GM21447 (cell line): ENCODE data around the gene SCGB2A2.

Experiments used
- ATAC-seq: cut with Tn5 transposase; IDR thresholded peaks from one replicate; pipeline ENCODE4 v1.9.1; 2021; ENCODE audit not compliant: unreplicated experiment

SCGB2A2 gene

GRCh38 chr11:62269654-62270278, at the start of gene SCGB2A2:
Gene SCGB2A2 (plus strand): TSS chr11:62270158. CDS start chr11:62270217, 59 bp downstream.
- no peak for ATAC-seq

- ATAC-seq, result no peak
Observed at GRCh38 chr11:62221498-62221897, 48.5 kb upstream of the SCGB2A2 start.

GRCh38 chr11:62223095-62223494, 46.9 kb upstream of the SCGB2A2 start:
- no peak for ATAC-seq

GRCh38 chr11:62233730-62234129, 36.2 kb upstream of the SCGB2A2 start:
- no peak for ATAC-seq

- ATAC-seq, result no peak
Observed at GRCh38 chr11:62236187-62236586, 33.8 kb upstream of the SCGB2A2 start.

- no peak for ATAC-seq
Observed at GRCh38 chr11:62237499-62237898, 32.5 kb upstream of the SCGB2A2 start.

GRCh38 chr11:62238151-62238550, 31.8 kb upstream of the SCGB2A2 start:
- ATAC-seq, result no peak

- ATAC-seq, result no peak
Observed at GRCh38 chr11:62241095-62241494, 28.9 kb upstream of the SCGB2A2 start.

GRCh38 chr11:62242021-62242420, 27.9 kb upstream of the SCGB2A2 start, which contains the start of gene SCGB1D2:
Gene SCGB1D2 (plus strand): TSS chr11:62242239. CDS start chr11:62242308, 69 bp downstream.
- no peak for ATAC-seq

- no peak for ATAC-seq
Observed at GRCh38 chr11:62245271-62245753, 24.6 kb upstream of the SCGB2A2 start.

- no peak for ATAC-seq
Observed at GRCh38 chr11:62251698-62252097, 18.3 kb upstream of the SCGB2A2 start.

- ATAC-seq, result no peak
Observed at GRCh38 chr11:62253999-62254542, 15.9 kb upstream of the SCGB2A2 start.

GRCh38 chr11:62256281-62256680, 13.7 kb upstream of the SCGB2A2 start:
- no peak for ATAC-seq

GRCh38 chr11:62260261-62260953, 9.6 kb upstream of the SCGB2A2 start:
- no peak for ATAC-seq

GRCh38 chr11:62264004-62264403, 6.0 kb upstream of the SCGB2A2 start:
- ATAC-seq, result no peak

GRCh38 chr11:62266558-62266957, 3.4 kb upstream of the SCGB2A2 start:
- no peak for ATAC-seq

- no peak for ATAC-seq
Observed at GRCh38 chr11:62267050-62267449, 2.9 kb upstream of the SCGB2A2 start.

- ATAC-seq, result no peak
Observed at GRCh38 chr11:62267576-62267975, 2.4 kb upstream of the SCGB2A2 start.

GRCh38 chr11:62273284-62273683, 3.3 kb downstream of the SCGB2A2 start:
- ATAC-seq, result no peak

- ATAC-seq, result no peak
Observed at GRCh38 chr11:62273789-62274275, 3.9 kb downstream of the SCGB2A2 start.

- ATAC-seq, result no peak
Observed at GRCh38 chr11:62280452-62280851, 10.5 kb downstream of the SCGB2A2 start.

GRCh38 chr11:62295504-62295903, 25.5 kb downstream of the SCGB2A2 start:
- ATAC-seq, result no peak
